ENCODE results near the gene C1orf226. TPM values are rescaled to one million over a fixed set of nuclear protein-coding genes. Genes with fewer than 3 reads are reported as not detected.

C1orf226 gene
- total and polyA plus RNA-seq, 9 of the 15 experiments (the other 6 are each of a cell fraction or from before 2014, with no cell fraction given), result 0.10 to 1.4 (median 0.47) TPM

DNA sequence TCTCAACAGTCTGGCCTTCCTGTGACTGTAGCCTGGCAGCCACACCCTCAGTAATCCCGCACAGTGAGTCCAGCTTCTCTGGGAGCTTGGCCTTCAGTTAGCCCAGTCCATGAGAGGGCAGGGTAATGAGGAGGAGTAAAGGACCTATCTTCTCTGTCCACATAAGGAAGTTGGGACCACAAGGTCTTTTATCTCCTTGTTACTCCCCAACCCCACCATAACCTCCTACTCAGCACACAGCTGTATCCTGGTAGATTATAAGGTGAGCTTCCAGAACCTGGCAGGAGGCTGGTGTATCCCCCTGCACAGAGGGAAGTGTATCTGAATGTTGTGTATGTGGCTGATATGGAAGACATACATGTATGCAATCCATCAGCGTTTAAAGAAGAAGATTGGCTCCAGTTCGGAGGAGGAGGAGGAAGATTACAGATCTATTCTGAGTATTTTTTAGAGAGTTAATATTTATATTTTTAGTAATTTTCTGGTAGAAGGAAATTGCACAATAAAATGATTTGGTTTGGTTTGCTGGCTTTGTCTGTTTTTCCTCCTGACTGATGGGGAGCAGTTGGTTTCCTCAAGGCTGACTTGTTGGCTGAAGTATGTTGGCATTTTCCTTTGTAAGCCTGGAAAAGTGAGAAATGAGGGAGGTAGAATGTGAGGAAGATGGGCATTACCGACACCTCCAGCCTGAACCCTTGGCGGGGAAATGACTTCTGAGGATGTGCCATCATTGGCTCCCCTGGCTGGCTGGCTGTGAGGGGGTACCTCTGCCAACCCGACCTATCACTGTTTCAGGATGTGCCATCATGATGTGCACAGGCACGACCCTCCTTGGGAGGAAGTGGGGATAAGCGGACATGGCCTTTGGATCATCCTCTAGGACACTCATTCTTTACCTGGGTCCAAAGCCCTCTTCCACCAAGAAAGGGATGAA, 5.0 kb downstream of the C1orf226 start (continued):
- TF ChIP-seq CHD7 (IDR thresholded peaks at IDR 0.05; ENCODE audit: low read depth, low read length), result no peak
- TF ChIP-seq UBTF (IDR thresholded peaks at IDR 0.05; ENCODE audit: borderline replicate concordance in 1 of 2, low read depth in 2 of 2, low read length in 2 of 2), result peak in 1 of 2 experiments; percentile 86; a peak in 2 of 4 replicates
- peak; percentile 99 for TF ChIP-seq CBFA2T3 (IDR thresholded peaks at IDR 0.05)
- TF ChIP-seq CHD2 (IDR thresholded peaks at IDR 0.05; ENCODE audit: low read depth, low read length), result no peak
- peak; percentile 88 for TF ChIP-seq MBD2 (IDR thresholded peaks at IDR 0.05; ENCODE audit: borderline replicate concordance, low read depth)
- TF ChIP-seq ZNF511 (CRISPR knock-in tag; IDR thresholded peaks at IDR 0.05), result no peak
- peak; percentile 99 for TF ChIP-seq PML (IDR thresholded peaks at IDR 0.05; ENCODE audit: low read length)
- TF ChIP-seq, protein P1, sequence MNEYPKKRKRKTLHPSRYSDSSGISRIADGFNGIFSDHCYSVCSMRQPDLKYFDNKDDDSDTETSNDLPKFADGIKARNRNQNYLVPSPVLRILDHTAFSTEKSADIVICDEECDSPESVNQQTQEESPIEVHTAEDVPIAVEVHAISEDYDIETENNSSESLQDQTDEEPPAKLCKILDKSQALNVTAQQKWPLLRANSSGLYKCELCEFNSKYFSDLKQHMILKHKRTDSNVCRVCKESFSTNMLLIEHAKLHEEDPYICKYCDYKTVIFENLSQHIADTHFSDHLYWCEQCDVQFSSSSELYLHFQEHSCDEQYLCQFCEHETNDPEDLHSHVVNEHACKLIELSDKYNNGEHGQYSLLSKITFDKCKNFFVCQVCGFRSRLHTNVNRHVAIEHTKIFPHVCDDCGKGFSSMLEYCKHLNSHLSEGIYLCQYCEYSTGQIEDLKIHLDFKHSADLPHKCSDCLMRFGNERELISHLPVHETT (CRISPR knock-in tag; conservative IDR thresholded peaks at IDR 0.05 in 1 of 2, IDR thresholded peaks at IDR 0.05 in 1 of 2), result no peak
- no peak for TF ChIP-seq CEBPG (CRISPR knock-in tag; IDR thresholded peaks at IDR 0.05)
- TF ChIP-seq CEBPG (tag; conservative IDR thresholded peaks at IDR 0.05 in 1 of 2, IDR thresholded peaks at IDR 0.05 in 1 of 2), result peak; percentile 40 to 69; a peak in 2 of 4 replicates
